C4-2B (cell line): ENCODE results near the gene NUDT7.

Experiments
- CTCF ChIP-seq: fragments of 450-650 bp; conservative IDR thresholded peaks from 2 replicates; pipeline ENCODE4 v1.5.1; 2017; ENCODE audit warnings: mild to moderate bottlenecking
- ZFX ChIP-seq: fragments of 450-650 bp; IDR thresholded peaks from 2 replicates; pipeline ENCODE4 v1.6.1; 2017

GRCh38 chr16:77682586-77682985 is 39.7 kb upstream of the NUDT7 start:
- TF ChIP-seq CTCF: no peak
- TF ChIP-seq ZFX: no peak
